NCI-H82 treated with DMSO at 0.1 percent for 48 hours (cell line): ENCODE results near the gene FOXP1.
A peak's percentile ranks its signal among the peaks of the same experiment; 100 is the strongest.

ENCODE experiments used
- DNase-seq: peaks from one replicate; lab custom pipeline; 2025; ENCODE audit not compliant: unreplicated experiment; lab: John Stamatoyannopoulos, UW

The FOXP1 gene

DNA sequence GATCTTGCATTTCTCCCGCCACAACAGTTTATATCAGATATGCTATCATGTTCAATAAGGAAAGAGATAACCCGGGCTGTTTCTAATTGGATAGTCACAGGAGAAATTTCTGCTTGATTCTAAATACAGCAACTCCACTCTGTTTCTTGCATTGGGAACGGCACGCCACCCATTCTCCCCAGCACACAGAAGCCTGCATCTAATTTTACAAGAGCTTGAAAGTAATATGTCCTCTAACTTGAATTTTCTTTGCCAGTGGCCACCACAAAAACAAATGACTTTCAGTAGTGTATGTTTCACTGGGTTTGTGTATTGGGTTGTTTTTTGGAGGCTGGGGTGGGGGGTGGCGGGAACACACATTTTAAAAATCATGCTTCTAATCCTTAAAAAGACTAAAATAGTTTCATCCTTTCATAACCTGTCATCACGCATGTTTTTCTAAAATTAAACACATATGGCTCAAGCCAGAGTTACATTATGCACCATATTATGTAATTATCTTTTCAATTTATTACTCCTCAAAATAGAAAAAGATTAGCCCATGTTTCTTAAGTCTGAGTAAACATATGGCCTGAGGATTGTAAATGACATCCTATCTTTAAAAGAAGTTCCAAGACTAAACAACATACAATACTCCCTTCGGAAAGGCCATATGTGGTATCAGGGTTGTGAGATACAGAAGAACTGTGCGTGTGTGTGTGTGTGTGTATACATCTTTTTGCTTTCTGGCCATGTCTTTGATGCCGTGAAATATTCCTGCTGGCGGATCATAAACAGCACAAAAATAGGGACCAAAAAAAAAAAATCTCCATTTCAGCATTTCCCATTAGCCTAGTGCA, 176.3 kb downstream of the FOXP1 start:
- DNase-seq, result peak; percentile 2

GRCh38 chr3:71402911-71403310, 180.6 kb downstream of the FOXP1 start:
- DNase-seq, result no peak

DNA sequence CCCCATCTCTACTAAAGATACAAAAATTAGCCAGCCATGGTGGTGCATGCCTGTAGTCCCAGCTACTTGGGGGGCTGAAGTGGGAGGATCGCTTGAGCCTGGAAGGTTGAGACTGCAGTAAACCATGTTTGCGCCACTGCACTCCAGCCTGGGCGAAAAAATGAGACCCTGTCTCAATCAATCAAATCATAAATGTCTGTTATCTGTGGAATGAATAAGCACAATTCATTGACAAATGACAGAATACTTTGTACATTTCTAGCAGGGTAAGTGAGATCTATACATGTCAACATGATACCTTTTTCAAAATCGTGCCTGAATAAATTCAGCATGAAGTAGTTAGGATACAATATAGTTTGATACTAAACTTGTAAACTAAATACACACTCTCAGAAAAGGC, 181.2 kb downstream of the FOXP1 start:
- DNase-seq, result no peak

DNA sequence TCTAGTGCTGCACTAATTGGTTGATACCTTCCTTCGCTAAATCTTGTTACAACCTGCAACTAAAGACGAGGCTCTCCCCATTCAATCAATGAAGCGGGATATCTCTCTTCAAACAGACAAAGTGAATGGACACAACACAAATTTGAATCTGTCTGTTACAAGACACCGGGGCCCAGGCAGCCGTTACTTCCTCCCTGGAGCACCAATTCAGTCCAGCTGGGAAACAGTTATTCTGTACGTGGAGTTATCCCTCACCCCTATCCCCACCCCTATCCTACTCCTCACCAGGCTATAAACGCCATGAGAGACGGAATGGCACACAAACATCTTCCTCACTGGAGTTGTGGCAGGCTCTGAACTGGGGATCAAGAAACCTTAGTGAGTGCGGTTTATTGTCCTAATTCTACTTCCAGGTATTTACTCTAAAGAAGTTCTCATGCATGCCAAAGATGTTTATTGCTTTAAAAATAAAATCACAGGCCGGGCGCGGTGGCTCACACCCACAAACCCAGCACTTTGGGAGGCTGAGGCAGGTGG, 181.8 kb downstream of the FOXP1 start:
- DNase-seq, result no peak

DNA sequence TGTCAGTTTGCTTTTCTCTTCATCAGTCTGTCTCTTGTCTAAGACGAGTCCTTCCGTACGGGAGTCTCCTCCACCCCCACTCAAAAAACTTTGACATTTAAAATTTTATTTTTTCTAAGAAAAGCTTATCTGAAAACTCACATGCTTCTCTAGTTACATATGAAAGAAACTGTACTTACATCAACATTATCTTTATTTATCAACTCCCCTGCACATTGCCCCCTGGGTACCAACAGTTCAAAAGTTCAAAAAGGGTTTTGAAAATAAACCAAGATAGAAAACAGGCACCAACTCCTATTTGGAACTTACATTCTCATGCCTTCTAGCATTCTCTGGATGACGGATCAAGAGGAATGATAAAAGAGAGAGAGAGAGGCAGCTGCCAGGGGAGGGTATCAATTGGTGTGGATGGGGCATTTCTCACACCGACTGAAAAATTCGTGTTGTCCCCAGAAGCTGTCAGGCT, 182.5 kb downstream of the FOXP1 start:
- no peak for DNase-seq

- DNase-seq, result no peak
These were observed 184.1 kb downstream of the FOXP1 start for GRCh38 chr3:71399478-71399877.

GRCh38 chr3:71398157-71398836, 185.2 kb downstream of the FOXP1 start:
- no peak for DNase-seq

- no peak for DNase-seq
These were observed 185.8 kb downstream of the FOXP1 start for GRCh38 chr3:71397726-71398125.

- no peak for DNase-seq
These were observed 186.5 kb downstream of the FOXP1 start for GRCh38 chr3:71397046-71397445.

GRCh38 chr3:71395927-71396695, 187.4 kb downstream of the FOXP1 start:
- no peak for DNase-seq

GRCh38 chr3:71395470-71395869, 188.1 kb downstream of the FOXP1 start:
- no peak for DNase-seq

DNA sequence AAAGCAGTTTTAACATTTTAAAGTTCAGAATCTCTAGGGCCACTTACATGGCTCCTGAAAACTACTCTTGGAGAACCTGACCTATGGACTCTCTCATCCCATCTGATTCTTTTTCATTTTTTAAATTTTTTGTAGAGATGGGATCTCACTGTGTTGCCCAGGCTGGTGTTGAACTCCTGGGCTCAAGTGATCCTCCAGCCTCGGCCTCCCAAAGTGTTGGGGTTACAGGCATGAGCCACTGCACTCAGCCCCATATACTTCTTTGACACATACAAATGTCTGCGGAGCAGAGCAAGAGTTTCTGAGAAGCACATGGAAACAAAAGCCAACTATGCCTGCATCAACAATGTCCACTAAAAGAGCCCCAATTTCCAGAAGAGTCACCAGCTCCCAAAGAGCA, 189.8 kb downstream of the FOXP1 start:
- no peak for DNase-seq

DNA sequence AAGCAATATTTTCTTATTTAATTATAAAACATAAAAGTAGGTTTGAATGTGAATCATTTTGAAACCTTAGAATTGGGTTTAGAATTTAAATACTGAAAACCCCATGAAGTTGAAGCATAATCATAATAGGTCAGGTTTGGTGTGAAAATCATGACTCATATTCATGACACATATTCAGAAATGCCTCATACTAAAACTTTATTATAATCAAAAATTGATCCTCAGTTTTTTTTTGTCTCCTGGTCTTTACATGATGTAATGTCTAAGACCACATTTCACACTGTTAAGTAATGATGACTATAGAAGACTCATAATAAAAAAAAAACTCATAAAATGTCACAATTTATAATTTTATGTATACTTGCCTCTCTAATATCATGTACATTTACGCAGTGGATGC, 190.4 kb downstream of the FOXP1 start:
- no peak for DNase-seq

DNA sequence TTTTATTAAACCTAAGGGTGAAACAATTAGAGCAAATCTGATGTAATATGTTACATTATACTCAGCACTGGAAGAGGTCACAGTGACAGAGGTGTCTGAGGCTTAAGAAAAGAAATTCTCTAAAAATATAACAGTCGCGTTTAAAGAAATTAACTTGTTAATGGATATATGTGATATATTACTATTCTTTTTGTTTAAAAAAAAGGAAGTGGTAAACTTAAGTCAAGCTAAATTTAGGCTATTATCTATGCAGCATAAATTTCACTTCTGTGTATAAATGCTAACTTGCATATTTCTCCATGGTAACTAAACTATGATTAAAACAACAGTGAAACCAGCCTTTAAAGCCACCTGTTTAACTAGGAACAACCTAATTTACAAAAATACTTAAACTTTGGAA, 191.3 kb downstream of the FOXP1 start:
- no peak for DNase-seq

- no peak for DNase-seq
These were observed 192.2 kb downstream of the FOXP1 start for GRCh38 chr3:71391361-71391760.

- no peak for DNase-seq
These were observed 193.5 kb downstream of the FOXP1 start for GRCh38 chr3:71389911-71390573.

GRCh38 chr3:71389191-71389590, 194.3 kb downstream of the FOXP1 start:
- DNase-seq, result no peak

DNA sequence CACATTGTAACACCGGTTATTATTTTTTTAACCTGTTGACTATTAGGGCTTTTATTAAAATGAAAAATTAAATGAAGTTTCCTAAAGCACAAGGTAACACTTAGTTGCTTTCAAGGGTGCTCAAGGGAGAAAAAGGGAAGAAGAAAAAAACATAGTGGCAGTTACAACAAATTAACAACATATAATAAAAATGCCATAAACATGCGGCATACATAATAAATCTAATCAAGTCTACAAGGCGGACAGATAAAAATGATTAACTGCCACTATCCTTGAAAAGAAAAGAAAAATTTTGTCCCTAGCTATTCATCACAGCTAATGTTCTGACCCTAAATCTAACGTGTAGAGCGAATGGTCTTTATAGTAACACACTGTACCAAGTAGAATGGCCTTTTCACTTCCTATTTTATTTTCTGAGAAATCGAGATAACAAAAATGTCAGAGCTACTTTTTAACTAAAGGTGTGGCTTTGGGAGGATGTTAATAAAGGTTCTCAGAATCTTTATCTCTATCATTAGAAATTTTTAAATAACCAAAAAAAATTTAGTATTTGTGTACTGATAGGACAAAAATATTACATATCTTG, 194.9 kb downstream of the FOXP1 start:
- DNase-seq, result no peak

DNA sequence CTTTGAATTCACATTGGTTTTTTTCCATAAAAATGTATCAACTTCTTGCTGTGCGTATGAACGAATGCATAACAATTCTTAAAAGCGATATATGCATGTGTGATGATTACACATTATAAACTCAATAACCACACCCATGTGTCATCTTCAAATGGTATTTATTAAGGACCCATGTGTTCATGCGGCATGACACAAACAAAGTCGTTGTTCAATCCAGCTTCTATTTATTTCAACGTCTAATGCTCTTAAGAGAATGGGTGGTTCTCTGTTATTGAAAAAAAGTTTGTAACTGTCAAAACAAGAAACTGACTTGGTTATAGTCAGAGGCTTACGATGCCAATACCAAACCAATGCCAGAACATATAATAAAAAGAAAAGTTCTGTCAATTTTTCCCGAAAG, 195.9 kb downstream of the FOXP1 start:
- no peak for DNase-seq
